DMS 273 (cell line): ENCODE data around the gene TCERG1.
A peak's percentile ranks its signal among the peaks of the same experiment; 100 is the strongest.

Experiments used
- DNase-seq: peaks from one replicate; lab custom pipeline; 2025; ENCODE audit not compliant: unreplicated experiment; lab: John Stamatoyannopoulos, UW

Gene TCERG1

GRCh38 chr5:146446861-146447733, at the start of gene TCERG1:
Gene TCERG1, plus strand, starts transcription at chr5:146447333. Its CDS starts 17 bp downstream, at chr5:146447350.
- DNase-seq, result peak; percentile 100

GRCh38 chr5:146398826-146399225, 48.3 kb upstream of the TCERG1 start:
- DNase-seq, result no peak

- no peak for DNase-seq
Observed at GRCh38 chr5:146399481-146399880, 47.7 kb upstream of the TCERG1 start.

- DNase-seq, result peak; percentile 82
Observed at GRCh38 chr5:146400201-146400600, 46.9 kb upstream of the TCERG1 start.

GRCh38 chr5:146401021-146401420, 46.1 kb upstream of the TCERG1 start:
- no peak for DNase-seq

GRCh38 chr5:146402949-146403348, 44.2 kb upstream of the TCERG1 start:
- DNase-seq, result peak; percentile 50

GRCh38 chr5:146409054-146409671, 38.0 kb upstream of the TCERG1 start:
- peak; percentile 7 for DNase-seq

GRCh38 chr5:146410272-146410671, 36.9 kb upstream of the TCERG1 start:
- DNase-seq, result no peak

GRCh38 chr5:146419696-146420095, 27.4 kb upstream of the TCERG1 start:
- no peak for DNase-seq

GRCh38 chr5:146425023-146425422, 22.1 kb upstream of the TCERG1 start:
- no peak for DNase-seq

- DNase-seq, result no peak
Observed at GRCh38 chr5:146426305-146426704, 20.8 kb upstream of the TCERG1 start.

GRCh38 chr5:146426853-146427618, 20.1 kb upstream of the TCERG1 start:
- DNase-seq, result peak; percentile 82

- DNase-seq, result no peak
Observed at GRCh38 chr5:146427619-146427997, 19.5 kb upstream of the TCERG1 start.

- DNase-seq, result no peak
Observed at GRCh38 chr5:146428658-146429057, 18.5 kb upstream of the TCERG1 start.

GRCh38 chr5:146440353-146440752, 6.8 kb upstream of the TCERG1 start:
- no peak for DNase-seq

GRCh38 chr5:146440870-146441495, 6.2 kb upstream of the TCERG1 start:
- DNase-seq, result peak; percentile 46

GRCh38 chr5:146441896-146442295, 5.2 kb upstream of the TCERG1 start:
- no peak for DNase-seq

GRCh38 chr5:146447734-146448380, 724 bp downstream of the TCERG1 start:
- DNase-seq, result peak; percentile 58

- DNase-seq, result no peak
Observed at GRCh38 chr5:146448783-146449519, 1.8 kb downstream of the TCERG1 start.

GRCh38 chr5:146450002-146450401, 2.9 kb downstream of the TCERG1 start:
- no peak for DNase-seq
